Common myeloid progenitor, CD34-positive (primary cell): Measurements from ENCODE around the gene JADE3.
A peak's percentile ranks its signal among the peaks of the same experiment; 100 is the strongest.

Experiments
- CTCF ChIA-PET: fragments of 350-600 bp; sonication (Branson Sonifier 250); formaldehyde crosslinking; loops from one replicate; lab custom pipeline; 2021; ENCODE audit warnings: antibody characterized with exemption; lab: Charles Lee
- POLR2A ChIA-PET: fragments of 350-600 bp; sonication (Branson Sonifier 250); formaldehyde crosslinking; loops from one replicate; lab custom pipeline; 2021; ENCODE audit warnings: antibody characterized with exemption; lab: Charles Lee
- DNase-seq, 3 donors: peaks; one replicate each; pipeline versions ENCODE4 v3.0.0 to v3.0.0-alpha.2; 2013
- H3K27ac ChIP-seq, 2 experiments: 1 replicate in 1 of 2; 2 replicates in 1 of 2; pipeline ENCODE4 v1.7.0; 2013; ENCODE audit warnings: inconsistent platforms in 2 of 2, low read length in 2 of 2, mild to moderate bottlenecking in 2 of 2, low read depth in 1 of 2, moderate library complexity in 1 of 2; ENCODE audit not compliant: severe bottlenecking in 2 of 2, insufficient read depth in 1 of 2, poor library complexity in 1 of 2
- H3K27me3 ChIP-seq, 5 experiments: replicated peaks in 2 of 5; 1 replicate in 3 of 5; 2 replicates in 2 of 5; pipeline versions ENCODE4 v1.6.1 to v1.7.0; 2013; ENCODE audit warnings: low read length in 4 of 5, mild to moderate bottlenecking in 2 of 5, moderate library complexity in 2 of 5, inconsistent platforms in 1 of 5; ENCODE audit not compliant: insufficient read depth in 5 of 5, control insufficient read depth in 4 of 5
- H3K36me3 ChIP-seq, 4 experiments: 1 replicate in 2 of 4; 2 replicates in 2 of 4; pipeline versions ENCODE4 v1.6.1 to v1.7.0; 2013; ENCODE audit warnings: low read length in 3 of 4, control low read depth in 1 of 4, mild to moderate bottlenecking in 1 of 4; ENCODE audit not compliant: control insufficient read depth in 4 of 4, insufficient read depth in 4 of 4
- H3K4me1 ChIP-seq, 4 experiments: 1 replicate in 3 of 4; 2 replicates in 1 of 4; pipeline versions ENCODE4 v1.6.1 to v1.7.1; 2013; ENCODE audit warnings: low read length in 3 of 4, mild to moderate bottlenecking in 3 of 4, control low read depth in 1 of 4, inconsistent platforms in 1 of 4, moderate library complexity in 1 of 4; ENCODE audit not compliant: control insufficient read depth in 4 of 4, insufficient read depth in 4 of 4; ENCODE audit errors: control extremely low read depth in 1 of 4
- H3K4me3 ChIP-seq, 7 experiments: 1 replicate in 4 of 7; 2 replicates in 3 of 7; pipeline versions ENCODE4 v1.5.1 to v1.7.0; 2013; ENCODE audit warnings: mild to moderate bottlenecking in 7 of 7, low read length in 6 of 7, moderate library complexity in 6 of 7, inconsistent platforms in 2 of 7, low read depth in 2 of 7, control low read depth in 1 of 7; ENCODE audit not compliant: insufficient read depth in 4 of 7, control insufficient read depth in 1 of 7; ENCODE audit errors: extremely low read depth in 1 of 7
- H3K9me3 ChIP-seq, 5 experiments: 1 replicate in 4 of 5; 2 replicates in 1 of 5; pipeline versions ENCODE4 v1.6.1 to v1.7.1; 2013; ENCODE audit warnings: low read length in 4 of 5, mild to moderate bottlenecking in 2 of 5, inconsistent platforms in 1 of 5, low read depth in 1 of 5, moderate library complexity in 1 of 5; ENCODE audit not compliant: control insufficient read depth in 4 of 5, insufficient read depth in 2 of 5; ENCODE audit errors: control extremely low read depth in 1 of 5
- WGBS: methylation state at CpG from one replicate; pipeline ENCODE4 v1.1.5; 2013; ENCODE audit not compliant: insufficient coverage; 5-methylcytosine and 5-hydroxymethylcytosine counted together

JADE3 gene

DNA sequence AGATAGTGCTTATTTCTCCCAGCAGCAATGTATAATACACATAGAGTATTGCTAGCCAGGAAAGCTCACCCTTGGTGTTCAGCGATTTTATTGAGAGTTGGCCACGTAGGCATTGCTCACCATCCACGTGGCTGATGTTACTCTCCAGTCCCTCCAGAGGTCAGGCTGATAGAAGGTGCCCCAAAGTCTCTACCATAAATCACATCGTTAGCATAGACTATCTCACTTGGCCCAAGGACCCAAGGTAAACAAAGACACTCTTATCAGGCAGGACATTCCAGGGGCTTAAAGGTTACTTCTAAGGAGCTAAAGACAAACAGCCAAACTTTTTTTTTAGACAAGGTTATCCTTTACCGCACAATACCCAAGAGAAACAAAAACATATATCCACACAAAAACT lies 135.8 kb downstream of the JADE3 start:
- Histone ChIP-seq H3K36me3 (peaks cover 0 to 1% (median under 1%) of the 10 kb centered on the region in 4 experiments), H3K9me3 (peaks cover 0 to 2% (median 0%) of the 10 kb centered on the region in 5 experiments), H3K27me3 (no peaks in the 10 kb centered on the region), H3K4me3 (no peak overlapping the region), H3K4me1 (no peaks in the 10 kb centered on the region), H3K27ac (no peak overlapping the region)
- ChIA-PET POLR2A (interaction anchor here (0.6 kb wide), 1 partner anchor 413 kb away, joined by 3 read pairs; no protein-coding TSS in a partner anchor), CTCF (no interaction called here)
- 88% methylated on average over 2 of the region's 5 CpGs for WGBS
- DNase-seq = no peak

DNA sequence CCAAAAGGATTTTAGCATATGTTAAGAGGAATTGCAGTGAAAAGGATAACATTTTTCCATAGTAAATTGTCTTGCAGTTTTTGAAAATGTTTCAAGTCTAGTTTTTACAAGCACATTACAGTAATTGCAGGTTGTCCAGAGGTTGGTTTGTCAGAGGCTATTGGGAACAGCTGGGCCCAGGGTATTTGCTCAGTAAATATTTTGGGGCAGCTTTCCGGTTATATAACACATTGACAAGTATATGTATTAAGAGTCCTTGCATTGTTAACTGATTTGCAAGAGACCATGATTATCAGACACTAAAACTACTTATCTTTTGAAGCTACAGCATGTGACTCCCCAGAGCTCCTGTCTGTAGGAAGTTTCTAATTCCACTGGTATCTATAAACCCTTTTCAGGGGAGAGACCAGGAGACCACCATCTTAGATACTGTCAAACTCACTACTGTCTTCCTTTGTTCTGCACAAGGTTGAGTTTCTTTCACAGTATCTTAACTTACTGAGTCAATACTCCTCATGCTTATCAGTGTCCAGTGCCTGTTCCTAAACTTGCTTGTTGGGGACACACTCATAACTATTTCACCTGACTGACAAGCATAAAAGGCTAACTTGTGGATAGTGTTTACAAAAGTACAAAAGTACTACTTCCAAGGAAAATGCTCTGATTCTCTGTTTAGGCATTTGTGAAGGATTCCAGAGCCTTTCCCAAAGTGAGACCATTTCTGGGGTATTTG lies 147.1 kb downstream of the JADE3 start:
- Histone ChIP-seq H3K4me1 (no peaks in the 10 kb centered on the region), H3K27me3 (peaks cover 0 to 16% (median 0%) of the 10 kb centered on the region in 5 experiments), H3K36me3 (peaks cover 2 to 25% (median 15%) of the 10 kb centered on the region in 4 experiments), H3K4me3 (no peak overlapping the region), H3K9me3 (no peaks in the 10 kb centered on the region), H3K27ac (no peak overlapping the region)
- no CpG with 5 or more reads among the region's 1 CpG for WGBS
- ChIA-PET POLR2A (interaction anchor here (0.6 kb wide), 1 partner anchor 45 kb away, joined by 4 read pairs; no protein-coding TSS in a partner anchor), CTCF (no interaction called here)
- no peak for DNase-seq

- WGBS = no CpG with 5 or more reads among the region's 2 CpGs
- Histone ChIP-seq H3K36me3 (peaks cover 2 to 20% (median 15%) of the 10 kb centered on the region in 4 experiments), H3K27ac (no peak overlapping the region), H3K27me3 (peaks cover 0 to 16% (median 0%) of the 10 kb centered on the region in 5 experiments), H3K9me3 (no peaks in the 10 kb centered on the region), H3K4me1 (peaks cover 0 to 3% (median under 1%) of the 10 kb centered on the region in 4 experiments), H3K4me3 (no peak overlapping the region)
- ChIA-PET CTCF (interaction anchor here (0.9 kb wide), 1 partner anchor 9 kb away, joined by 3 read pairs; no protein-coding TSS in a partner anchor), POLR2A (no interaction called here)
- DNase-seq = no peak
Observed at GRCh38 chrX:47060708-47061107, 148.5 kb downstream of the JADE3 start.

GRCh38 chrX:47061238-47061919 lies 149.2 kb downstream of the JADE3 start:
- 90% methylated on average over 2 of the region's 2 CpGs for WGBS
- Histone ChIP-seq H3K4me1 (peaks cover 0 to 3% (median under 1%) of the 10 kb centered on the region in 4 experiments), H3K27ac (no peak overlapping the region), H3K4me3 (no peak overlapping the region), H3K9me3 (no peaks in the 10 kb centered on the region), H3K27me3 (peaks cover 0 to 16% (median 0%) of the 10 kb centered on the region in 5 experiments), H3K36me3 (peaks cover 2 to 17% (median 14%) of the 10 kb centered on the region in 4 experiments)
- DNase-seq = no peak
- CTCF ChIA-PET = no interaction called here
- POLR2A ChIA-PET = no interaction called here

- Histone ChIP-seq H3K9me3 (no peaks in the 10 kb centered on the region), H3K27me3 (peaks cover 0 to 12% (median 0%) of the 10 kb centered on the region in 5 experiments), H3K36me3 (peaks cover 0 to 5% (median under 1%) of the 10 kb centered on the region in 4 experiments), H3K4me1 (peaks cover 0 to 3% (median under 1%) of the 10 kb centered on the region in 4 experiments), H3K4me3 (no peak overlapping the region), H3K27ac (no peak overlapping the region)
- ChIA-PET POLR2A (no interaction called here), CTCF (interaction anchor here (0.6 kb wide), 1 partner anchor 112 kb away, joined by 4 read pairs; no protein-coding TSS in a partner anchor)
- 82% methylated on average over 1 of the region's 2 CpGs for WGBS
- no peak for DNase-seq
Observed at GRCh38 chrX:47063179-47063578, 151.0 kb downstream of the JADE3 start.

DNA sequence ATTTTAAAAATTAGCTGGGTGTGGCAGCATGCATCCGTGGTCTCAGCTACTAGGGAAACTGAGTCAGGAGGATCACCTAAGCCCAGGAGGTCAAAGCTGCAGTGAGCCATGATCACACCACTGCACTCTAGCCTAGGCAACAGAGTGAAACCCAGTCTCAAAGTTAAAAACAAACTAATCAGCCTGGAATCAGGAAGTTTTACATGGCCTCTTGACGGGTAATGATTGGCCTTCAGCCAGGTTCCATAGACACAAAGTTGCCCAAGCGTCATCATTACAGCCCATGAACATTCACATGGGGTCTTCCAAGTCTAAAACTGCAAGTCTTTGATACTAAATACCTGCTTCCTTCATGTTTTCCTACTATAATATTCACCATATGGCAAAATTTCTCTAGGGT lies 156.0 kb downstream of the JADE3 start:
- H3K9me3 ChIP-seq = no peaks in the 10 kb centered on the region
- H3K4me3 ChIP-seq = no peak overlapping the region
- peaks cover 0 to 3% (median under 1%) of the 10 kb centered on the region in 4 experiments for H3K4me1 ChIP-seq
- 72% methylated on average over 3 of the region's 3 CpGs for WGBS
- H3K27ac ChIP-seq = no peak overlapping the region
- no peaks in the 10 kb centered on the region for H3K36me3 ChIP-seq
- ChIA-PET POLR2A (no interaction called here), CTCF (no interaction called here)
- H3K27me3 ChIP-seq = no peaks in the 10 kb centered on the region
- DNase-seq = peak in 2 of 3 donors; percentile 11 to 16
